HG02884 (cell line): Measurements from ENCODE around the gene CGB3.

ENCODE experiments used
- ATAC-seq: cut with Tn5 transposase; IDR thresholded peaks from one replicate; pipeline ENCODE4 v1.9.1; 2021; ENCODE audit warnings: mild to moderate bottlenecking, moderate library complexity; ENCODE audit not compliant: unreplicated experiment

The CGB3 gene

GRCh38 chr19:48989701-48990291, 34.3 kb downstream of the CGB3 start:
- ATAC-seq: no peak

- no peak for ATAC-seq
Measured at GRCh38 chr19:48988860-48989259, 35.3 kb downstream of the CGB3 start.

- ATAC-seq: no peak
Measured at GRCh38 chr19:48988286-48988685, 35.8 kb downstream of the CGB3 start.

- ATAC-seq: no peak
Measured at GRCh38 chr19:48987323-48987722, 36.8 kb downstream of the CGB3 start.

- no peak for ATAC-seq
Measured at GRCh38 chr19:48986211-48986610, 37.9 kb downstream of the CGB3 start.

GRCh38 chr19:48985711-48986110, 38.4 kb downstream of the CGB3 start:
- no peak for ATAC-seq

GRCh38 chr19:48982280-48982679, 41.9 kb downstream of the CGB3 start:
- no peak for ATAC-seq

GRCh38 chr19:48977061-48977460, 47.1 kb downstream of the CGB3 start:
- no peak for ATAC-seq

- ATAC-seq: no peak
Measured at GRCh38 chr19:48975947-48976847, 47.9 kb downstream of the CGB3 start.
